ENCODE measurements around the gene EXOC3L2.

GRCh38 chr19:45172173-45172572, 73.0 kb downstream of the EXOC3L2 start:
- TF ChIP-seq CTCF (IDR thresholded peaks at IDR 0.05), result no peak
- TF ChIP-seq POLR2A (IDR thresholded peaks at IDR 0.05), result no peak
